Measurements from ENCODE around the gene IL17B.

Gene IL17B

GRCh38 chr5:149376711-149377447 lies 2.2 kb downstream of the IL17B start:
- TF ChIP-seq CTCF (IDR thresholded peaks at IDR 0.05; ENCODE audit: low read depth, low read length, missing control alignments) = no peak
- no peak overlapping the region for H3K4me3 ChIP-seq (ENCODE audit: low read depth, low read length)
- no peak for DNase-seq (ENCODE audit: low read depth)
- in situ Hi-C loops (cut with HindIII; ENCODE audit: low sequenced_read_pairs) = no loop called here

- DNase-seq (ENCODE audit: low read depth) = no peak
- no peak for TF ChIP-seq CTCF (IDR thresholded peaks at IDR 0.05; ENCODE audit: low read depth, low read length, missing control alignments)
- H3K4me3 ChIP-seq (ENCODE audit: low read depth, low read length) = no peak overlapping the region
- in situ Hi-C loops (cut with HindIII; ENCODE audit: low sequenced_read_pairs) = no loop called here
Observed at GRCh38 chr5:149376104-149376503, 3.0 kb downstream of the IL17B start.

DNA sequence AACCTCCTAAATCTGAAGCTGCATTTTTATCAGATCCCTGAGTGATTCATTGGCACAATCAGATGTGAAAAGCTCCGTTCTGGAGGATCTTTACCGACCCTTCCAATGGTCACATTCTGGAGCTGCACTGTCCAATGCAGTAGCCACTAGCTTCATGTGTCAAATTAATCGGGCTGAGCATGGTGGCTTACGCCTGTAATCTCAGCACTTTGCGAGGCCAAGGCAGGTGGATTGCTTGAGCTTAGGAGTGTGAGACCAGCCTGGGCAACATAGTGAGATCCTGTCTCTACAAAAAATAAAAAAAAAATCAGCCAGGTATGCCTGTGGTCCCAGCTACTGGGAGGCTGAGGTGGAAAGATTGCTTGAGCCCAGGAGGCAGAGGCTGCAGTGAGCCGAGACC lies 3.7 kb downstream of the IL17B start:
- no peak overlapping the region for H3K4me3 ChIP-seq (ENCODE audit: low read depth, low read length)
- no peak for DNase-seq (ENCODE audit: low read depth)
- in situ Hi-C loops (cut with HindIII; ENCODE audit: low sequenced_read_pairs) = no loop called here
- no peak for TF ChIP-seq CTCF (IDR thresholded peaks at IDR 0.05; ENCODE audit: low read depth, low read length, missing control alignments)

GRCh38 chr5:149374801-149375200 lies 4.3 kb downstream of the IL17B start:
- DNase-seq (ENCODE audit: low read depth) = no peak
- TF ChIP-seq CTCF (IDR thresholded peaks at IDR 0.05; ENCODE audit: low read depth, low read length, missing control alignments) = no peak
- in situ Hi-C loops (cut with HindIII; ENCODE audit: low sequenced_read_pairs) = no loop called here
- H3K4me3 ChIP-seq (ENCODE audit: low read depth, low read length) = no peak overlapping the region

DNA sequence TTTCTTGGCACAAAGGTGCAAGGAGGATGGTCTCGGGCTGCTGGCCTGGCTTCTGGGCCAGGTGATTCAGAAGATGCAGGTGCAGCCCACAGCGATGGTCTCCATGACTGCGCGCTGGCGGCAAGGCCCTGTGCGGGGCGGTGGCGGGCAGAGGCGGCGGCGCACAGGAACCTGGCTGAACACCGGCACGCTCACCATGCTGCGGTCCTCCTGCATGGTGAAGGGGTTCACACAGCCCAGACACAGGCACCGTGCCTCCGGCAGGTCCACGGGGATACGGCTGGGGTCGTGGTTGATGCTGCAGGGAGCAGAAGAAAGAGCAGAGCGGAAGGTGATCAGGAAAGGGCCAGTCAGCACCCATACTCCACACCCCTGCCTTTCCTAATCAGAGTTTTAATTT lies 4.8 kb downstream of the IL17B start:
- H3K4me3 ChIP-seq (ENCODE audit: low read depth, low read length) = no peak overlapping the region
- no peak for DNase-seq (ENCODE audit: low read depth)
- in situ Hi-C loops (cut with HindIII; ENCODE audit: low sequenced_read_pairs) = no loop called here
- TF ChIP-seq CTCF (IDR thresholded peaks at IDR 0.05; ENCODE audit: low read depth, low read length, missing control alignments) = no peak

DNA sequence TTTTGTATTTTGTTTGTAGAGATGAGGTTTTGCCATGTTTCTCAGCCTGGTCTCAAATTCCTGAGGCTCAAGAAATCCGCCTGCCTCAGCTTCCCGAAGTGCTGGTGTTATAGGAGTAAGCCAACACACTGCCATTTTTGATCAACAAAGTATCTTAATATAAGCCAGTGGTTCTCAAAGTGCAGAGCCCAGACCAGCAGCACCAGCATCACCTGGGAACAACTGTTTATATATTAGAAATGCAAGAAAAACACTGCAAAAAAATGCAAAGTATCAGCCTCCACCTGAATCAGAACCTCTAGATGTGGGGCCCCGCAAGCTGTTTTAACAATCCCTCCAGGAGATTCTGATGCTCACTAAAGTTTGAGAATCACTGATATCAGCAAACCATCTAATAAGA lies 6.2 kb downstream of the IL17B start:
- TF ChIP-seq CTCF (IDR thresholded peaks at IDR 0.05; ENCODE audit: low read depth, low read length, missing control alignments) = no peak
- no peak for DNase-seq (ENCODE audit: low read depth)
- no peak overlapping the region for H3K4me3 ChIP-seq (ENCODE audit: low read depth, low read length)
- in situ Hi-C loops (cut with HindIII; ENCODE audit: low sequenced_read_pairs) = no loop called here
